Aorta (tissue), 5 donors: Measurements from ENCODE around the gene TMEM179. TPM values are rescaled to one million over a fixed set of nuclear protein-coding genes. Genes with fewer than 3 reads are reported as not detected.

Experiments
- ATAC-seq: fragments of 200-7000 bp; cut with Tn5 transposase; one replicate; pipeline ENCODE4 v1.9.1; 2022; ENCODE audit warnings: moderate library complexity; ENCODE audit not compliant: low FRiP score
- DNase-seq, 2 donors: peaks; one replicate each; pipeline ENCODE4 v3.0.0-alpha.2; 2020
- H3K27ac ChIP-seq, 2 donors: one replicate each; pipeline ENCODE4 v1.5.1; 2013; ENCODE audit warnings: low read length in 2 of 2, mild to moderate bottlenecking in 2 of 2, moderate library complexity in 2 of 2, control low read depth in 1 of 2, inconsistent platforms in 1 of 2, low read depth in 1 of 2
- H3K27me3 ChIP-seq, 2 donors: one replicate each; pipeline ENCODE4 v1.6.1; 2013; ENCODE audit warnings: control low read depth in 1 of 2, low read length in 1 of 2, mild to moderate bottlenecking in 1 of 2, moderate library complexity in 1 of 2; ENCODE audit not compliant: insufficient read depth in 2 of 2, control insufficient read depth in 1 of 2
- H3K36me3 ChIP-seq, 2 donors: one replicate each; pipeline ENCODE4 v1.6.1; 2013; ENCODE audit warnings: control low read depth in 1 of 2, low read length in 1 of 2, mild to moderate bottlenecking in 1 of 2; ENCODE audit not compliant: insufficient read depth in 2 of 2, control insufficient read depth in 1 of 2
- H3K4me1 ChIP-seq, 2 donors: one replicate each; pipeline ENCODE4 v1.6.1; 2013; ENCODE audit warnings: low read length in 2 of 2, control low read depth in 1 of 2, mild to moderate bottlenecking in 1 of 2, moderate library complexity in 1 of 2; ENCODE audit not compliant: insufficient read depth in 2 of 2, control insufficient read depth in 1 of 2
- H3K4me3 ChIP-seq, 2 donors: one replicate each; pipeline ENCODE4 v1.5.1; 2013; ENCODE audit warnings: low read length in 2 of 2, control low read depth in 1 of 2, mild to moderate bottlenecking in 1 of 2
- H3K9me3 ChIP-seq: one replicate; pipeline ENCODE4 v1.6.1; 2013; ENCODE audit warnings: mild to moderate bottlenecking, low read length; ENCODE audit not compliant: control insufficient read depth
- WGBS, 2 donors: extraction: QIAGEN DNeasy Blood & Tissue Kit; methylation state at CpG; one replicate each; pipeline ENCODE4 v1.1.7; 2013; 5-methylcytosine and 5-hydroxymethylcytosine counted together
- intact Hi-C, 2 donors: fragments of 100-400 bp; cut with DNase I; formaldehyde crosslinking; loops; one replicate each; pipeline versions ENCODE4 v1.14.2 to v1.15.0; 2022
- polyA plus RNA-seq, 2 donors: library from polyadenylated mRNA; stranded (reverse); fragments of 200-250 nt; gene quantifications; one replicate each; pipeline ENCODE4 v1.2.3, GENCODE V29; 2013
- total RNA-seq, 2 donors: library from RNA; stranded (reverse); fragmentation: NEBNext Ultra II Directional; extraction: Animal tissue kit (Norgen Biotek cat#: 25700); gene quantifications; one replicate each; pipeline ENCODE4 v1.2.1, GENCODE V29; 2021
- donor health status: healthy with polysubstance abuse.
- donor health status: Bipolar disorder and iron deficiency.
- donor health status: DM: no; HTN: no; CAD: no.
- donor health status: DM: no; HTN: no; CAD: no.
- donor health status: DM: yes; HTN: yes; CAD: no.

Gene TMEM179
- total and polyA plus RNA-seq, 4 donors = not detected

DNA sequence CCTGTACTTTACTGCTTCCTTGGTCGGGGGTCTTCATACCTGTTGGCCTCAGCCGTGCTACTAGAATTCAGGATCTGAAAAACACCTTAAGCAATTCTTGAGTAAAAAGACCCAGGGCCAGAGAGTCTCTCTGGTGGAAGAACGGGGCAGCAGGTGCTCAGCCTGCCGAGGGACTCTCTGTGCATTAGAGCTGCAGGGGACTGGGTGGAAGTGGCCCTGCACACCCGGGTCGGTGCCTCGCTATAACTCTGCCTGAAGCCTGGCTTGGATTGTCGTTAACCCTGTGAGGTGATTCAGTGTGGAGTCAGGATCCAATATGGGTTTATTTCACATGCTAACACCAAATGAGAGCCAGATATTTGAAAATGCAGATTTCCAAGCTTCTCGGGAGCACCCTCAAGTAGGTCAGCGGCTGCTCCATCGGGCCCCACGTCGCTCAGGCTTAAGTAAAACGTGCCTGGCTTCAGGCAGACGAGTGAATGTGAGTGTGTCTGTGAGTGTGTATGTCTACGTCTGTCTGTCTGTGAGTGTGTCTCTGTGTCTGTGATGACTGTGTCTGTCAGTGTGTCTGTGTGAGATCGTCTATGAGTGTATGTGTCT, 60.1 kb downstream of the TMEM179 start:
- Histone ChIP-seq H3K4me1 (no peaks in the 10 kb centered on the region), H3K27me3 (no peaks in the 10 kb centered on the region), H3K36me3 (no peaks in the 10 kb centered on the region), H3K4me3 (no peak overlapping the region), H3K27ac (no peak overlapping the region), H3K9me3 (no peaks in the 10 kb centered on the region)
- WGBS, 2 donors = 51 to 55% methylated on average over 17 of the region's 17 CpGs
- intact Hi-C loops = no loop called here
- DNase-seq (no peak), ATAC-seq (no peak)

DNA sequence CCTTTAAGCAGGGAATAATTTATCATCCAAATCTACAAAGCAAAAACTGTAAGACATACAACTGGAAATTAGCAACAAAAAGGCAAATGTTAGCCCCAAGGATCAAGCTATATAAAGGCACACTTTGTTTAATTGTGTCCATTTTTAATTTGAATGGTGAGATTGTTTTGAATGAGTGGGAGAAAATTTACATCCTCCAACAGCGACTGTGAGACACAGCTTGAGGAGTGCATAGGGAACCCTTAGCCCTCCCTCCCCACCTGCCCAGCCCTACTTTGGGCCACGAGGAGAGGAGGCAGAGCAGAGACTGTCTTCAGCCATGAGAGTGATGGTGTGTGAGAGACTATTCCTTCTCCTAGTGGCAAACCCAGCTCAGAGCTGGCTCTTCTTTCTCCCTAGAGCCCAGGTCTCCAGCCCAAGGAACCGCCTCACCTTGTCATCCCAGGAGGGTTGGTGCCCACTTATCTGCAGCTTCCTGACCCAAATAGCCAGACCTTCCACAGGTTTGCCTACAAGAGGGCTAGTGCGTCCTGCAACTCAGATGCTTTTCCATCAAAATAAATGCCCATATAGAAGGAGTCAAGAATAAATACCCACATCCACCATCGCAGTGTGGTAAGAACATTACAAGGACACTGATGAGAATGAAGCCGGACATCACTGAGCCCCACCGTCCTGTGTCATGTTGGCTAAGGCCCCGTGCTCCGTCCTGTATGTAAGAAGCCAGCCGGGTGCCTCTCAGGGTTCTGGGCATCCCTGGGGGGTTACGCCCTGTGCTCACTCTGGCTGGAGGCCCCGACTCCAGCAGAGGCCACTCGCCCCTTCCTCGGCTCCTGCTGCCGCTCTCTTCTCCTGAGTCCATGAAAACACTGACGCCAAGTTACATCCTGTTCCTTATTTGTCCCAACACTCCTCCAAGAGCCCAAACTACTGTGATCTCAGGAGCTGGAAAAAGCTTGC, 61.4 kb downstream of the TMEM179 start:
- Histone ChIP-seq H3K4me3 (no peak overlapping the region), H3K27ac (no peak overlapping the region), H3K36me3 (no peaks in the 10 kb centered on the region), H3K27me3 (no peaks in the 10 kb centered on the region), H3K9me3 (no peaks in the 10 kb centered on the region), H3K4me1 (no peaks in the 10 kb centered on the region)
- intact Hi-C loops = no loop called here
- 75 to 77% methylated on average over 16 of the region's 16 CpGs for WGBS, 2 donors
- no peak for DNase-seq
- peak; percentile 12 for ATAC-seq

DNA sequence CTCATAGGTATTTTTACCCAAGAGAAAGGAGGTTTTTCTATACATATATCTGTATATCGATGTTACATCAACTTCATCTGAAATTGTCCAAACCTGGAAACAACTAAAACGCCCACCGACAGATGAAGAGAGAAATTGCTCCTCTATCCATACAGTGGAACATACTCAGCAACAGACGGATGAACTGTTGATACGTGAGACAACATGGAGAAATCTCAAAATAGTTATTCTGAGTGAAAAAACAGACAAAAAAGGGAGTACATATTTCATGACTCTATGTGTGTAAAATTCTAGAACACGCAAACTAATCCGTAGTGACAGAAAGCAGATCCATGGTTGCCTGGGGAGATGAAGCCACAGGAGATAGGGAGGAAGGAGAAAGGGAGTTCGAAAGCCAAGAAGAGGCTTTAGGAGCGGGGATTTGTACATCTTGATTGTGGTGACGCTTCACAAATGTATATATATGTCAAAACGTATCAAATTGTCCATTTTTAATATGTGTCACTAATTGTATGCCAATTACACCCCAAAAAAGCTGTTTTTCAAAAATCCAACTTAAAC, 62.6 kb downstream of the TMEM179 start:
- no peaks in the 10 kb centered on the region for H3K36me3 ChIP-seq
- ATAC-seq = no peak
- no peaks in the 10 kb centered on the region for H3K27me3 ChIP-seq
- no peaks in the 10 kb centered on the region for H3K4me1 ChIP-seq
- DNase-seq = no peak
- no peaks in the 10 kb centered on the region for H3K9me3 ChIP-seq
- WGBS, 2 donors = 62% methylated on average over 11 of the region's 11 CpGs
- H3K4me3 ChIP-seq = no peak overlapping the region
- H3K27ac ChIP-seq = no peak overlapping the region
- intact Hi-C loops = no loop called here

Other genes starting within 250 kb of the TMEM179 start
- 1 to 10 TPM in 1 of 2 donors, under 1 TPM in 1; 0.68 to 1.3 TPM for gene C14orf180, start 25.0 kb downstream of the TMEM179 start, total RNA-seq
- gene C14orf180, start 25.0 kb downstream of the TMEM179 start, polyA plus RNA-seq = under 1 TPM in 1 of 2 donors, not detected in 1; 0.50 TPM
- 100 to 1,000 TPM in 1 of 2 donors, 10 to 100 TPM in 1; 84.9 to 102 TPM for gene INF2, start 84.8 kb upstream of the TMEM179 start, total RNA-seq
- 100 to 1,000 TPM in 1 of 2 donors, 10 to 100 TPM in 1; 31.9 to 185 TPM for gene INF2, start 84.8 kb upstream of the TMEM179 start, polyA plus RNA-seq
- gene ADSS1, start 119.5 kb upstream of the TMEM179 start, total RNA-seq = 10 to 100 TPM; 44.8 to 63.2 TPM
- gene ADSS1, start 119.5 kb upstream of the TMEM179 start, polyA plus RNA-seq = 10 to 100 TPM; 25.0 to 80.2 TPM
- gene SIVA1, start 148.4 kb upstream of the TMEM179 start, total RNA-seq = 10 to 100 TPM; 74.3 to 83.0 TPM
- gene SIVA1, start 148.4 kb upstream of the TMEM179 start, polyA plus RNA-seq = 100 to 1,000 TPM; 219 to 241 TPM
- gene AKT1, start 191.0 kb upstream of the TMEM179 start, total RNA-seq = 100 to 1,000 TPM; 124 to 154 TPM
- 100 to 1,000 TPM in 1 of 2 donors, 10 to 100 TPM in 1; 93.2 to 118 TPM for gene AKT1, start 191.0 kb upstream of the TMEM179 start, polyA plus RNA-seq
- 1 to 10 TPM; 4.4 to 4.7 TPM for gene ZBTB42, start 196.3 kb upstream of the TMEM179 start, total RNA-seq
- gene ZBTB42, start 196.3 kb upstream of the TMEM179 start, polyA plus RNA-seq = 1 to 10 TPM; 1.6 to 1.9 TPM